ENCODE results near the gene HSD17B1. TPM values are rescaled to one million over a fixed set of nuclear protein-coding genes. Genes with fewer than 3 reads are reported as not detected.

Gene HSD17B1
- total RNA-seq, 1 experiment from 2014 or later: under 0.01 TPM

Other genes starting within 250 kb of the HSD17B1 start
- 24.9 and 28.6 TPM in 2 replicates for gene STAT3, start 164.5 kb upstream of the HSD17B1 start, total RNA-seq (2014; rRNA removed; shearing (Covaris generic))
- gene CAVIN1, start 129.7 kb upstream of the HSD17B1 start, total RNA-seq (2014; rRNA removed; shearing (Covaris generic)): 192 and 215 TPM in 2 replicates
- 12.6 and 16.6 TPM in 2 replicates for gene ATP6V0A1, start 94.0 kb upstream of the HSD17B1 start, total RNA-seq (2014; rRNA removed; shearing (Covaris generic))
- gene NAGLU, start 16.7 kb upstream of the HSD17B1 start, total RNA-seq (2014; rRNA removed; shearing (Covaris generic)): 10.5 and 14.2 TPM in 2 replicates
- 18.6 and 19.6 TPM in 2 replicates for gene COASY, start 9.2 kb downstream of the HSD17B1 start, total RNA-seq (2014; rRNA removed; shearing (Covaris generic))
- gene MLX, start 14.2 kb downstream of the HSD17B1 start, total RNA-seq (2014; rRNA removed; shearing (Covaris generic)): 8.5 and 16.2 TPM in 2 replicates
- 17.4 and 32.3 TPM in 2 replicates for gene PSMC3IP, start 24.8 kb downstream of the HSD17B1 start, total RNA-seq (2014; rRNA removed; shearing (Covaris generic))
- 16.3 and 22.1 TPM in 2 replicates for gene RETREG3, start 56.5 kb downstream of the HSD17B1 start, total RNA-seq (2014; rRNA removed; shearing (Covaris generic))
- gene TUBG1, start 56.8 kb downstream of the HSD17B1 start, total RNA-seq (2014; rRNA removed; shearing (Covaris generic)): 36.9 and 54.3 TPM in 2 replicates
- gene TUBG2, start 106.4 kb downstream of the HSD17B1 start, total RNA-seq (2014; rRNA removed; shearing (Covaris generic)): 5.8 and 9.0 TPM in 2 replicates
- gene PLEKHH3, start 124.1 kb downstream of the HSD17B1 start, total RNA-seq (2014; rRNA removed; shearing (Covaris generic)): 2.5 and 8.9 TPM in 2 replicates
- 0.29 TPM in 1 of 2 replicates, not detected in the other for gene CCR10, start 128.9 kb downstream of the HSD17B1 start, total RNA-seq (2014; rRNA removed; shearing (Covaris generic))
- gene CNTNAP1, start 129.6 kb downstream of the HSD17B1 start, total RNA-seq (2014; rRNA removed; shearing (Covaris generic)): 2.1 and 7.4 TPM in 2 replicates
- 5.1 and 6.8 TPM in 2 replicates for gene EZH1, start 192.1 kb downstream of the HSD17B1 start, total RNA-seq (2014; rRNA removed; shearing (Covaris generic))
- gene RAMP2, start 208.3 kb downstream of the HSD17B1 start, total RNA-seq (2014; rRNA removed; shearing (Covaris generic)): 2.7 TPM in 1 of 2 replicates, not detected in the other
- gene VPS25, start 220.5 kb downstream of the HSD17B1 start, total RNA-seq (2014; rRNA removed; shearing (Covaris generic)): 60.7 and 69.9 TPM in 2 replicates
- 1.7 and 2.1 TPM in 2 replicates for gene WNK4, start 227.7 kb downstream of the HSD17B1 start, total RNA-seq (2014; rRNA removed; shearing (Covaris generic))
- gene COA3, start 245.8 kb downstream of the HSD17B1 start, total RNA-seq (2014; rRNA removed; shearing (Covaris generic)): 63.5 and 75.8 TPM in 2 replicates
- 0.06 TPM in 1 of 2 replicates, not detected in the other for gene CNTD1, start 245.9 kb downstream of the HSD17B1 start, total RNA-seq (2014; rRNA removed; shearing (Covaris generic))